GM20431 (cell line): ENCODE results near the gene KLHDC3.
"Not testable (repeated sequence)": the region's sequence is repeated elsewhere in the genome, so short reads cannot be mapped to it uniquely, and the experiment has no call there.

Source experiments
- in situ Hi-C: fragments of 300-500 bp; cut with MseI, MboI; formaldehyde crosslinking; loops from one replicate; pipeline ENCODE4 v1.15.0; 2020; ENCODE audit warnings: low sequenced_read_pairs; ENCODE audit not compliant: unreplicated experiment

The KLHDC3 gene

DNA sequence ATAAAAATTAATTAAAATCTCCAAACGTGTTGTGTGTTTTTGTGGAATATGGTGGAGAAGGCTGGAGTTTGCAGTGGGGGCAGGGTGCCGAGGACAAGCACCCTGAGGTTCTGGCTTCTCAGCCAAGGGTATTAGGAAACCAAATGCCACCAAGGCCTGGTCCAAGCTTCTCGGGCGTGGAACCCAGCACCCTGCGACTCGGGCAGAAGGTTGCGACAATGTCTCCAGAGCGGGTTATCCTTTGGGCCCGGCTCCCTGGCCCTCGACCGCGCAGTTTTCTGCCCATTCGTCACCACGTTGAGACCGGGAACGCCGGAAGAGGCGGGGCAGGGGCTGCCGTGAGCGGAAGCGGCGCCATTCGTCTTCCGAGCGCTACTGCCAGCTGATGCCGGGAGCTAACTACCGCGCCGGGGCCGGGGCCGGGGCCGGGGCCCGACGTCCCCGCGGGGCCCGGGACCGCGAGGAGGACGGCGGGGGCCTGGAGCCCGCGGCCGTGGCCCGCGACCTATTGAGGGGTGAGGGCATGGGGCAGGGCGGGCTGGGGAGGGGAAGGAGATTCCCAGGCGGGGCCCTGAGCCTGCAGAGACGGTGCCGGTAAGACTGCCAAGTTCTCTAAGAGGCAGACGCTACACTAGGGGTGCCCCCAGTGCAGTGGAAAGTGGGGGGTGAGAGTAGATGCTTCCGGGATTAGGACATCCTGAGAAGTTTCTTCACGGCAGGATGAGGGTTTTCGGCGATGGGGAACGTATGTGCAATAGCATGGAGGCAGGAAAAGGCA, 7.4 kb downstream of the KLHDC3 start, which contains the start of gene RRP36:
RRP36 (plus strand) TSS at position 354 of the 778 bp plus-strand sequence; CDS start at position 386, 32 bp downstream.
- in situ Hi-C loops = no loop called here

DNA sequence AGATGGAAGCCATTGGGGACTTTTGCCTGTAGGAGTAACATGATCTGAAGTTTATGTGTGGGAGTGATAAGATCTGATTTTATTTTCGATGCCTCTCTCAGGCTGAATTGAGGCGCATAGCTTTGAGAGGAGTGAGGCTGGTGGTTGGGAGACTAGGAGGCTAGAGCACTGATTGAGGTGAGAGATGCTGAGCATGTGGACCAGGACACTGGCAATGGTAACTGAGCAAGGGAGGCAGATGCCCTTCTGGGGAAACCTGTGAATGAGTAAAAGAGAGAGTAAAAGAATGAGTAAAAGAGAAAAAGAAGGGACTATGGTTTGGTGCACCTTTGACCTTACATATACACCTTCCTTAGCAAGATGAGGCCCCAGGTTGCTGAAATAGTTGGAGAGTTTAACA, 10.4 kb downstream of the KLHDC3 start:
- in situ Hi-C loops = no loop called here

DNA sequence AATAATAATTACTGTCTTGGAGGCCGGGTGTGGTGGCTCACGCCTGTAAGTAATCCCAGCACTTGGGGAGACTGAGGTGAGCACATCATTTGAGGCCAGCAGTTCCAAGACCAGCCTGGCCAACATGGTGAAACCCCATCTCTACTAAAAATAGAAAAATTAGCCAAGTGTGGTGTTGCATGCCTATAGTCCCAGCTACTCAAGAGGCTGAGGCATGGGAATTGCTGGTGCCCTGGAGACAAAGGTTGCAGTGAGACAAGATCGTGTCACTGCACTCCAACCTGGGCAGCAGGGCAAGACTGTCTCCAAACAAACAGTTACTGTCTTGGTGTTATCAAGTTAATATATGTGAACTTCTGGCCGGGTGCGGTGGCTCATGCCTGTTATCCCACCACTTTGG, 12.3 kb downstream of the KLHDC3 start:
- in situ Hi-C loops = no loop called here

DNA sequence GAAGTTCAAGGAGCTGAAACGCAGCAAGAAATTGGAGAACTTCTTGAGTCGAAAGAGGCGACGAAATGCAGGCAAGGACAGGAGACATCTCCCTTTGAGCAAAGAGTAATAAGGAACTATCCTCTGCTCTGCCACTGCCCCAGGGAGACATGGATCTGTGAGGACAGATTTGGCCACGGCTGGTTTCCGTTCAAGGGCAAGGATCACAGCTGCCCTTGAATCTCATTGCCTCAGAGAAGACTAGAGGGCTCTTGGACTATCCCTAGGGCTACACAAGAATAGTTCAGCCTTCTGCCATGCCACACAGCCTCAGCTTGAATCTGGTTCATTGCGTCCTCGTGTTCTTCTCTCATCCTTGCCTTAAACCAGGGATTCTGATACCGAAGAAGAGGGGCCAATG, 15.1 kb downstream of the KLHDC3 start:
- in situ Hi-C loops = no loop called here

DNA sequence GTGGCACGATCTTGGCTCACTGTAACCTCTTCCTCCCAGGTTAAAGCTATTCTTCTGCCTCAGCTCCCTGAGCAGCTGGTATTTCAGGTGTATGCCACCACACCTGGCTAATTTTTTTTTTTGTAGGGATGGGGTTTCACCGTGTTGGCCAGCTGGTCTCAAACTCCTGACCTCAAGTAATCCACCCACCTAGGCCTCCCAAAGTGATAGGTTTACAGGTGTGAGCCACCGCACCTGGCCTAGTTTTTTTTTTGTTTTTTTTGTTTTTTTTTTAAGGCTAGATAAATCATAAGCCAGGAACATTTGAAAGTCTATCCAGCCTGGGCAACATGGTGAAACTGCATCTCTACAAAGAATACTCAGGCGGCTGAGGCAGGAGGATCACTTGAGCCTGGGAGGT, 18.3 kb downstream of the KLHDC3 start:
- in situ Hi-C loops = no loop called here

DNA sequence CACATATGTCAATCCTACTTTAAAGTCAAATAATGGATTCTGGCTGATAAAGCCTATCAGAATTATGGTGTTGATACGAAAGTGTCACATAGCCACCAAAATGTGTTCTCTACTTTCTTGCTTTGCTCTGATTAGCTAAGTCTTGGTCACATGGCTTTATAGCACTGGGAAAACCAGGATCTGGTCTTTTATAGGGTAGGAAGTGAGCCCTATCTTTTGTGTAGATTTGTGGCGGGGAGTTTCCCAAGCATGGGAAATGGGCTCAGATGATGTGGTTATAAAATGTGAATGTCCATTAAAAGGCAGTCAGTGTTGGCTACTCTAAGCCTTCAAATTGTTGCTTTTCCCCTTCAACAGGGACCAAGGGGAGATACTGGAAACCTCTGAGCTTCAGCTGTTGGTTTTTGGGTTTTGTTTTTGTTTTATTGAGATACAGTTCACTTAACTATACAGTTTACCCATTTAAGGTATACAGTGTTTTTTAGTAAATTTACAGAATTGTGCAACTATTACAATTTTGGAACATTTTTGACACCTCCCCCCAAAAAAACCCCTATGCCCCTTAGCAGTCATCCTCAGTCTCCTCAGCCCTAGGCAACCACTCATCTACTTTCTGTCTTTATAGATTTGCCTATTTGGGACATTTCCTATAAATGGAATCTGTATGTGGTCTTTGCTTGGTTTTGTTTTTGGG, 19.6 kb downstream of the KLHDC3 start:
- in situ Hi-C loops = no loop called here

DNA sequence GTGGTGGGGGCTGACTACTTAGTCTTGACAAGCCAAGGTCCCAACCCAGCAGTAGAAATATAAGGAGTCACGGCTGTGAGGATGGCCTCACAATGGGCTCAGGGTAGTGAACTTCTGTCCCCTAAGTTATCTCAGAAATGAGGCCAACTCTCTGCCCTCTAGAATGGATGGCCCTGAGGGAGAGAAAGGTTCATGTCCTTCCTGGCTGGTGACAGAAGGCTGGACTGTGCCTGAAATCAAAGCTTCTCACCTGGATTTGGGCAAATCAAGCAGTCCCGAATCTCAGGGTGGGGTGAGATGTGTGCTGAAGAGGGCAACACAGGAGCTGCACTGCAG, 20.1 kb downstream of the KLHDC3 start:
- in situ Hi-C loops = no loop called here

DNA sequence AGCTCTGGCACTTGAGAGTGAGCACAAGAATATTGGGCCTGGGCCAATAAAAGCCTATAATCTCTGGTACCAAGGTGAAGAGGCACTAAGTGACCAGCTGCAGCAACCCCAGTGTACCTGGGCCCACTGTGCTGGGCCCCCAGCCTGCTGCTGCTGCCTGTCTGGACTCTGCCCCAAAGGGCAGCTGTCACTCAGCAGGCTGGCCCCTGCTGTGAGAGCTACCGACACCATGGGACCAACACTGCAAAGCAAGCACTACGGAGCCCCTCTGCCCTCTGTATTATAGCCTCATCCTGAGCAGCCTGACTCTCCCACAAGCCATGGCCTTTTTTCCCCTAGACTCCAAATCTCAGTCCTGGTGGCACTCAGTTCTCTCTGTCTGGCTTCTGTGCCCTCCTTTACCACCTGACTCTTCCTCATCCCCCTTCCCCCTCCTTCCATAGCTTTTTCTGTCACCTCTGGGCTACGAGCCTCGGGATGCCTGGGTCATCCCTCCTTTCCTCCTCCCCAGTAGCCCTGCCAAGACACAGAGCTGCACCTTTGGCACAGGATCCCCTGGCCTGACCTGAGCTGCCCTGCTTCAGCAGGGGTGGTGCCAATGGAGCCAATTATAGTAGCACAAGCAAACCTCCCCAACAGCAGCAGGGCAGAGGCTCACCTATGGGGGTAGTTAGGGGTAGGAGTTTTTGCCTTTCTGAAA, 21.6 kb downstream of the KLHDC3 start:
- in situ Hi-C loops = no loop called here

DNA sequence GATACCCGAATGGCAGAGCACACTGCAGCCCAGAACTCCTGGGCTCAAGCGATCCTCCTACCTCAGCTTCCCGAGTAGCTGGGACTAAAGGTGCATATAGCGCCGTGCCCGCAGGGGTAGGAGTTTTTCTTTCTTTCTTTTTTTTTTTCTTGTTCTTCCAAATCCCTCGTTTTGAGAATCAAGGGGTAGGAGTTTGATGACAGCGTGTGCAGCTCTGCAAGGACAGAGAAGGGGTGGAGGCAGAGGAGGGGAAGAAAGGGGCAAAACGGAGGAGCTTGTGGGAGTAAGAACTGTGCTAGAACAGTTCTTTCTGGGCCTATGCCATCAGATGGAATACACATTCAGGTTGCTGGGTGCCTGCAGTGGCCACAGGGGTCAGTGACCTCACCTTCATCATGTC, 22.7 kb downstream of the KLHDC3 start:
- in situ Hi-C loops = no loop called here

DNA sequence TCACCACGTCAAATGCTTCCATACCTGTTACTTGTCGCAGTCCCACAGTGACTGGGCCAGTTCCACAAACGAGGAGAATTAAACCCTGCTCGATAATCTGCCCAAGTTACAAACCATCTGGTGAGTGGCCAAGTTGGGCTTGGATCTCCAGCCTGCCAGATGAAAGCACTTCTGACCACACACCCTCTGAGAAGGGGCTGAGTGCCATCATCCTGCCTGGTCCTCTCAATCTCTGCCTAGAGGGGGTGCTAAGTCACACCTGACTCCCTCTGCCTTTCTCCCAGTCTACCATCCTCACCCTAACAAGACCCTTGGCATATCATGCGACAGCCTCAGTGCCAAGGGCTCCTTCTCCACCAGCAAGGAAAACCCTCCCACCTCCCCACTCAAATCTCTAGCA, 23.1 kb downstream of the KLHDC3 start:
- in situ Hi-C loops = no loop called here

DNA sequence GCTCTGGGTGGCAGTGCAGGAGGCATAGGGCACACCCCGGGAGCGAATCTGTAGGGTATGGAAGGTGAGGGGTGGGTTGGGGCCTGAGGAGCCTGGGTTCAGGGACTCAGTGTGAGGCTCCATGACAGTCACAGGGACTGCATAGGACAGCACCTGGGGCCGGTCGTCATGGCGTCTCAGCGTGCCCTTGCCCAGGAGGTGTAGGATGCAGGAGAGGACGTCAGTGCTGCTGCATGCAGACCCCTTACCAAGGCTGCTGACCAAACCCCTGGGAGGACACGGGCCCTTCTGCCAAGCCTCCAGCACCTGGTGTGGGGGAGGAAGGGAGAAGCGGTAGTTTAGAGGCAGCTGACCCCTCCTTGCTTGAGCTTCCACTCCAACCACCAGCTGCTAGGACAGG, 23.7 kb downstream of the KLHDC3 start:
- in situ Hi-C loops = no loop called here

DNA sequence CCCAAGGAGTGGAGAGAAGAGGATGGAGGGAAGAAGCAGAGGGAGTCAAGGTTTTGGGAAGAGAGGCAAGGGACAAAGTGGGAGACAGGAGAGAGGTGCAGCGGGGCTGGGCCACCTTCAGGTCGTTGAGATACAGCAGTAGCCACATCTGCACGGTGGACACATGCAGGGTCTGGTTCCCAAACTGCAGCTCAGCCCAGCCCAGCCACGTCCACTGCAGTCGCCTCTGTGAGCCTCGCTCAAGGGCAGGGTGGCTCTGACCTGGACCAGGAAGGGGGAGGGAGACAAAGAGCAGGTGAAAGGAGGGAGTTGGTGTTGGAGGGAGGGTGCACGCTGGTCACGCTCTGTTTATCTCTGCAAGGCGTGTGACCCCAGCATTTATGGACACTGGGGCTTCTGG, 24.7 kb downstream of the KLHDC3 start:
- in situ Hi-C loops = no loop called here

DNA sequence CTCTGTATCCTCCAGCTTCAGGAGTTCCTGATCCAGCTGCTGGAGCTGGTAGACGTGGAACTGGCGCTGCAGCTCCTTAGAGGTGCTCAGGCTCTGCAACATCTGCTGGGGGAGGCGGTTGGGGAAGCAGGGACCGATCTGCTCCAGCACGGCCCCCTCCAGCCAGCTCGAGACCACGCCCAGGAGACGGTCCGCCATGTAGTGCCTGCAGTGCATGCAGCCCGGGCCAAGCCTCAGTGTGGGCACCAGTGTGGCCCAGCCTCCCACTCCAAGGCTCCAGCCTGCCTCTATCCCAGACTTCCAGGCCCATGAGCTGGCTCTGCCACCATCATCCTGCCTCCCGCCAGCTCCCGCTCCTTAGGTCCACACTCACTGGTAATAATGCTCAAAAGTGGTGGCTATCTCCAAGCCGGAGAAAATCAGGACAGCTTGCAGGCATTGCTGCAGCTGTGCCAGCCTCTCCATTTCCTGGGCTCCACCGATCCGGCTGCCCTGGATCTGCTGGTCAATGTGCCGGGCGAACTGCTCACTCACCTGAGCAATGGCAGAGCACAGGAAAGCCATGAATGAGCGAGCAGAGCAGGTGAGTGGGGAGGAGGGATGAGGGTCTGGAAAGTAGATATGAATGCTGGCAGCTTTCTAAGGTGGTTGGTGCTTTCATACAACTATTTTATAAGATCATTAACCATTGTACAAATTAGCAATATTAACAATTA, 26.7 kb downstream of the KLHDC3 start:
- in situ Hi-C loops = no loop called here

DNA sequence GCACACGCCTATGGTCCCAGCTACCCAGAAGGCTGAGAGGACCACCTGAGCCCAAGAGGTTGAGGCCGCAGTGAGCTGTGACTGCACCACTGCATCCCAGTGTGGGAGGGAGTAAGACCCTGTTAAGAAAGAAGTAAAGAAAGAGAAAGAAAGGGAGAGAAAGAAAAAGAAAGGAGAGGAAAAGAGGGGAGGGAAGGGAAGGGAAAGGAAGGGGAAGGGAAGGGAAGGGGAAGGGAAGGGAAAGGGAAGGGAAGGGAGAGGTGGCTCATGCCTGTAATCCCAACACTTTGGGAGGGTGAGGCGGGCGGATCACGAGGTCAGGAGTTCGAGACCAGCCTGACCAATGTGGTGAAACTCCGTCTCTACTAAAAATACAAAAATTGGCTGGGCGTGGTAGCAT, 27.4 kb downstream of the KLHDC3 start:
- in situ Hi-C loops = not testable (repeated sequence)

DNA sequence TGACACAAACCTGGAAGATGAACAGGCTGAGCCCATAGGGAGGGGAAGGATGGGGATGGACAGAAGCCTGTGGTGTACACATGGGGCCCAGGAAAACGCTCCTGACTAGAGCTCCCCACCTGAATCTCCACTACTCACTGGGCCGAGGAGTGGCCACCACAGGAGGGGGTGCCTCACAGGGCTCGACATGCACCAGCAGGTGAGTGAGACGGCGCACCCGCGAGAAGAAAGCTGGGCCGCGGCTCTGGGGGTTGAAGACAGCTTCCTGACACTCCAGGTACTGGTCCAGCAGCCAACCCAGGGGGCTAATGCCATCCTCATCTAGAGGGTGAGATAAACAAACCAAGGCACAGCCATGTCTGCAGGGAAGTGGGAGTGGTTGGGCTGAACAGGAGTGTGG, 29.3 kb downstream of the KLHDC3 start:
- in situ Hi-C loops = no loop called here

DNA sequence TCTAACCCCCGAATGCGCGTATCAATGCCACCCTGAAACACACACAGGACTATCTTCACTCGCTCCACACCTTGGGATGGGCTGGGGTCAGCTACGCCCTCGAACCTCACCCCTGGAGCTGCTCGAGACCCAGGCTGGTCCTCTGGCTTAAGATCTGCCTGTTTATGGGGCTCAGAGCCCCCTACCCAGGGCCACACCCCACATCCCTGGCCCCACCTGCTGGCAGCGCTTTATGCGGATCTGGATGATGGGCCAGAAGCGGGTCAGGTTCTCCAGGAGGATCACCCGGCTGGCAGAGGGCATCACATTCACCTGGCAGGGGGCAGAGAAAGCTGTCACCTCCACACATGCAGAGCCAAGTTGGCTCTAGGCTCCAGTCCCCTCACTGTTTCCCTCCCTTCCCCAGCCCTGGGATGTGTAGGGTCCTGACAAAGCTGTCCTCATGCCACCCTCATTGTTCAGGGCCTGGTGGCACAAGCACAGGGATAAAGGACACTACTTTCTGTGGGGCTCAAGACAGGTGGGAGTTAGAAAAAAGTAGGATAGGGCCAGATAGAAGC, 31.4 kb downstream of the KLHDC3 start:
- in situ Hi-C loops = no loop called here

DNA sequence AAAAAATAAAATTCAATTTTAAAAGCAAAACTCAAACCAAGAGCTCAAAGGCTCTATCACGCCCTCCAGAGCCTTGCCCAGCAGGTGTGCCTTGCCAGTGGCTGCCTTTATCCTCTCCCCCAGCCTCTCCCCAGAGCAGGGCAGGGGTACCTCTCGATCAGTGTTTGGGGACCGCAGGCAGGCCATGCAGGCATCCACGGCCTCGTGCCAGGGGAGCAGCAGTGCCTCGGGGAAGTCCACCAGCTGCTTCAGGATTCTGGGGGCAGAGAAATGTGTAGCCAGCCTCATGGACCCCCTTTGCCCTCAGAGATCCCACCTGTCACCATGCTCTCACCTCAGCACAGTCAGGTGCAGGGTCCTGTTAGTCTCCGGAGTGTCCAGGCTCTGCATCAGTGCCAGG, 33.9 kb downstream of the KLHDC3 start:
- in situ Hi-C loops = no loop called here

DNA sequence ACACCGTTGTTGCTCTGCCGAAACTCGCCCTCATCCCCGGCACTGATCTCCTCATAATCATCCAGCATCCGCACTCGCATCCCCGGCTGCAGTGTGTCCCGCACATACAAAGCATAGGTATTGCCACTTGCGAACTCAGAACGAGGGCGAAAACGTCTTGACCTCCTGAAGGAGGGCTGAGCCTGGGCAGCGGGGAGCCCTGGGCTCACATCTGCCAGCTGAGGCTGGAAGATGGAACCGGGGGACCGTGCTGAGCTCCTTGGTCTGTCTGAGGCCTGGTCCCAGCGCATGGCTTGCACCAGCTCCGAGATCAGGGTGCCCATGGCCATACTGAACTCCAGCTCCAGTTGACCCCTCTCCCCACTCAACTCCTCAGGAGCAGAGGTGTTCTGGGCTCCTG, 36.9 kb downstream of the KLHDC3 start:
- in situ Hi-C loops = no loop called here

DNA sequence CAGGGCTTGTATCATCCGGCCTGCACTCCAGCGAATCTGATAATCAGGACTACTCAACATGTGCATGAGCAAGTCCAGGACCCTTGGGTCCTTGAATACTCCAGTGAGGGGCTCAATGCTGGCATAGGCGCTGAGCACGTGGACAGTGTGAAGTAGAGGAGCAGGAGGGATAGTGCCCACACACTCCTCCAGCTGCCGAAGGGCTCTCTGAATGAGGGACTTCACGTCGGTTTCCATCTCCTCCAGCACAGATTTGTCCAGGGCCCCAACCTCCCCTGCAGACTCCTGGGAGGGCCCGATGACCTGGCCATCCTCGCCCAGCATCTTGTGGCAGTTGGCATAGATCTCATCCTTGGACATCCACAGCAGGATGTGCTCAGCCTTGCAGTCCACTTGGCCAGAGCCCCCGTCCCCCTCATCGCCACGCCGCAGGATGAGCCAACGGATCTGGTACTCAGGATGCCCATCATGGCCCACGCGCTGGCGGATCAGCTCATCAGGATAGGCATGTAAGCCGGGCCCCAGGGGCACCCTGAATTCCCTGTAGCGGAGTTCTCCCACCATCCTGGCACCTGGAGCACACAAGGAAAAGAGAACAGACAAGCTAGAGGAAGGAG, 38.3 kb downstream of the KLHDC3 start:
- in situ Hi-C loops = no loop called here
